H1 (cell line): Measurements from ENCODE around the gene CAMTA2. TPM values are rescaled to one million over a fixed set of nuclear protein-coding genes. Genes with fewer than 3 reads are reported as not detected.

ENCODE experiments used
- BRCA1 ChIP-seq: IDR thresholded peaks from 2 replicates; pipeline ENCODE4 v1.6.1; 2012; ENCODE audit warnings: low read depth, low read length, improper control_type of control experiment
- CHD2 ChIP-seq: IDR thresholded peaks from 2 replicates; pipeline ENCODE4 v1.6.1; 2012; ENCODE audit warnings: low read length, improper control_type of control experiment
- CHD7 ChIP-seq: fragments of 300-600 bp; sonication (generic); IDR thresholded peaks from 2 replicates; pipeline ENCODE4 v1.7.1; 2012; ENCODE audit warnings: low read length, moderate library complexity, mild to moderate bottlenecking, inconsistent platforms; ENCODE audit not compliant: insufficient replicate concordance
- KDM5A ChIP-seq: fragments of 200-600 bp; IDR thresholded peaks from 2 replicates; pipeline ENCODE4 v1.7.1; 2012; ENCODE audit warnings: mild to moderate bottlenecking, low read length, inconsistent platforms, mixed read lengths
- PHF8 ChIP-seq: fragments of 200-600 bp; sonication (generic); conservative IDR thresholded peaks from 2 replicates; pipeline ENCODE4 v1.7.1; 2012; ENCODE audit warnings: low read depth, mild to moderate bottlenecking, inconsistent platforms, low read length, moderate library complexity
- POLR2A ChIP-seq, 2 experiments: IDR thresholded peaks; 1 replicate in 1 of 2; 2 replicates in 1 of 2; pipeline ENCODE4 v1.6.1; 2011; ENCODE audit warnings: low read depth in 2 of 2, low read length in 2 of 2, mild to moderate bottlenecking in 2 of 2; ENCODE audit errors: control extremely low read depth in 1 of 2
- RFX5 ChIP-seq: IDR thresholded peaks from 2 replicates; pipeline ENCODE4 v1.6.1; 2011; ENCODE audit warnings: low read depth, low read length, improper control_type of control experiment, borderline replicate concordance
- RNF2 ChIP-seq: fragments of 200-900, 300-1000 bp; sonication (generic); IDR thresholded peaks from 2 replicates; pipeline ENCODE4 v1.7.1; 2016; ENCODE audit warnings: borderline replicate concordance, low read depth, mild to moderate bottlenecking, antibody characterized with exemption, low read length; ENCODE audit not compliant: poor library complexity, severe bottlenecking; ENCODE audit errors: missing control alignments
- SP4 ChIP-seq: IDR thresholded peaks from 2 replicates; pipeline ENCODE4 v1.6.1; 2012; ENCODE audit warnings: low read length, inconsistent platforms
- TAF7 ChIP-seq: optimal IDR thresholded peaks from 2 replicates; pipeline ENCODE3; 2011; ENCODE audit warnings: low read depth, mild to moderate bottlenecking, inconsistent platforms, low read length, moderate library complexity, borderline replicate concordance
- polyA plus RNA-seq, 7 experiments: library from polyadenylated mRNA; depleted of rRNA in 3 of 7; stranded (reverse) in 5 of 7; unstranded in 2 of 7; fragments of >200 nt in 5 of 7; fragments of 200-250 nt in 2 of 7; gene quantifications; 1 replicate in 5 of 7; 2 replicates in 1 of 7; 4 replicates in 1 of 7; pipeline versions ENCODE4 v1.2.1 to v1.2.3, GENCODE V29; 2011 to 2013; ENCODE audit warnings: missing spikeins in 2 of 7, mixed read lengths in 2 of 7
- total RNA-seq: library from RNA; stranded (reverse); fragmentation: NEBNext Ultra II Directional; extraction: Animal tissue kit (Norgen Biotek cat#: 25700); gene quantifications from 2 replicates; pipeline ENCODE4 v1.2.1, GENCODE V29; 2021

The CAMTA2 gene
- total and polyA plus RNA-seq, 2 of the 8 experiments (the other 6 are each of a cell fraction or from before 2014, with no cell fraction given) = 5.5 to 12.0 TPM

- TF ChIP-seq POLR2A (IDR thresholded peaks at IDR 0.05; ENCODE audit: control extremely low read depth in 1 of 2, low read depth in 2 of 2, low read length in 2 of 2) (no peak), BRCA1 (no peak), SP4 (no peak), CHD7 (no peak), RNF2 (no peak), TAF7 (no peak), KDM5A (no peak), RFX5 (no peak), CHD2 (no peak), PHF8 (no peak)
- TF ChIP-seq, all 59 proteins: peak for 0
Measured at GRCh38 chr17:4969551-4970173, 17.8 kb downstream of the CAMTA2 start (continued).
